ENCODE data around the gene CDIP1. TPM values are rescaled to one million over a fixed set of nuclear protein-coding genes. Genes with fewer than 3 reads are reported as not detected.

The CDIP1 gene
- total RNA-seq, 1 experiment from 2014 or later = 21.8 TPM

DNA sequence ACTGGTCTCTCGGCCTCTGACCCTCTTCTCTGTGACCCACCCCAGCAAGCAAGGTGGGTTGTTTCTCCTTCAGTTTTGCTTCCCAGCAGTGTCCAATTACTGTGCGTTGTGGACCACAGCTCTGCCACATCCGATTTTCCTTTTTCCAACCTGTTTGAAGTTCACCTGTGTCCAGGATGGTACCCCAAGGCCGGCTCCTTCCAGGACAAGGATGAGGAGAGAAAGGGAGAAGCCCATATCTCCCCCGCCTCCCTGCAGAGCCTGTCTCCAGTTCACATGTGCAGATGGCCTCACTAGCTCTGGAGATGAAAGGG lies 77.7 kb downstream of the CDIP1 start:
- no peak for DNase-seq (ENCODE audit: low read depth)

Other genes starting within 250 kb of the CDIP1 start
- 0.84 and 2.8 TPM in 2 replicates for gene GLIS2, start 222.7 kb downstream of the CDIP1 start, total RNA-seq (2014; rRNA removed; shearing (Covaris generic))
- 77.8 and 107 TPM in 2 replicates for gene PAM16, start 187.5 kb downstream of the CDIP1 start, total RNA-seq (2014; rRNA removed; shearing (Covaris generic))
- gene VASN, start 166.9 kb downstream of the CDIP1 start, total RNA-seq (2014; rRNA removed; shearing (Covaris generic)) = 3.4 and 4.9 TPM in 2 replicates
- gene CORO7, start 122.2 kb downstream of the CDIP1 start, total RNA-seq (2014; rRNA removed; shearing (Covaris generic)) = 19.2 and 24.9 TPM in 2 replicates
- gene DNAJA3, start 112.9 kb downstream of the CDIP1 start, total RNA-seq (2014; rRNA removed; shearing (Covaris generic)) = 99.6 and 113 TPM in 2 replicates
- gene NMRAL1, start 64.1 kb downstream of the CDIP1 start, total RNA-seq (2014; rRNA removed; shearing (Covaris generic)) = 33.8 and 37.6 TPM in 2 replicates
- 84.1 and 92.2 TPM in 2 replicates for gene HMOX2, start 62.4 kb downstream of the CDIP1 start, total RNA-seq (2014; rRNA removed; shearing (Covaris generic))
- gene C16orf96, start 17.6 kb upstream of the CDIP1 start, total RNA-seq (2014; rRNA removed; shearing (Covaris generic)) = not detected in 2 replicates
- gene UBALD1, start 76.1 kb upstream of the CDIP1 start, total RNA-seq (2014; rRNA removed; shearing (Covaris generic)) = 30.4 and 44.2 TPM in 2 replicates
- gene MGRN1, start 86.1 kb upstream of the CDIP1 start, total RNA-seq (2014; rRNA removed; shearing (Covaris generic)) = 13.3 and 24.0 TPM in 2 replicates
- 23.5 and 27.3 TPM in 2 replicates for gene NUDT16L1, start 154.8 kb upstream of the CDIP1 start, total RNA-seq (2014; rRNA removed; shearing (Covaris generic))
- gene ANKS3, start 195.5 kb upstream of the CDIP1 start, total RNA-seq (2014; rRNA removed; shearing (Covaris generic)) = 19.7 and 24.8 TPM in 2 replicates
- 2.5 TPM in 1 of 2 replicates, not detected in the other for gene DNAAF8, start 195.8 kb upstream of the CDIP1 start, total RNA-seq (2014; rRNA removed; shearing (Covaris generic))
- 8.5 and 10.6 TPM in 2 replicates for gene ZNF500, start 228.4 kb upstream of the CDIP1 start, total RNA-seq (2014; rRNA removed; shearing (Covaris generic))
- gene SEPTIN12, start 249.6 kb upstream of the CDIP1 start, total RNA-seq (2014; rRNA removed; shearing (Covaris generic)) = not detected in 2 replicates